GM23338 (cell line): ENCODE results near the gene ADM2.

Source experiments
- ETS1 ChIP-seq: IDR thresholded peaks from 2 replicates; pipeline ENCODE4 v1.6.1; 2016; ENCODE audit warnings: antibody characterized with exemption
- EZH2 ChIP-seq: fragments of 200-600 bp; sonication (generic); IDR thresholded peaks from one replicate; pipeline ENCODE4 v1.8.0; 2017; ENCODE audit warnings: antibody characterized with exemption, mild to moderate bottlenecking, low read depth; ENCODE audit not compliant: unreplicated experiment
- POLR2AphosphoS5 ChIP-seq: IDR thresholded peaks from 2 replicates; pipeline ENCODE4 v1.6.1; 2016; ENCODE audit warnings: antibody characterized with exemption, low read depth
- TF ChIP-seq, protein P1 (sequence below), 2 experiments: fragments of 200-600 bp in 1 of 2; sonication (generic) in 1 of 2; conservative IDR thresholded peaks; 2 replicates each; pipeline versions ENCODE4 v1.5.1 to v1.6.1; 2016 to 2017; ENCODE audit warnings: antibody characterized with exemption in 2 of 2, low read depth in 2 of 2, mild to moderate bottlenecking in 2 of 2, moderate library complexity in 1 of 2

- TF ChIP-seq POLR2AphosphoS5: no peak
- TF ChIP-seq, protein P1, sequence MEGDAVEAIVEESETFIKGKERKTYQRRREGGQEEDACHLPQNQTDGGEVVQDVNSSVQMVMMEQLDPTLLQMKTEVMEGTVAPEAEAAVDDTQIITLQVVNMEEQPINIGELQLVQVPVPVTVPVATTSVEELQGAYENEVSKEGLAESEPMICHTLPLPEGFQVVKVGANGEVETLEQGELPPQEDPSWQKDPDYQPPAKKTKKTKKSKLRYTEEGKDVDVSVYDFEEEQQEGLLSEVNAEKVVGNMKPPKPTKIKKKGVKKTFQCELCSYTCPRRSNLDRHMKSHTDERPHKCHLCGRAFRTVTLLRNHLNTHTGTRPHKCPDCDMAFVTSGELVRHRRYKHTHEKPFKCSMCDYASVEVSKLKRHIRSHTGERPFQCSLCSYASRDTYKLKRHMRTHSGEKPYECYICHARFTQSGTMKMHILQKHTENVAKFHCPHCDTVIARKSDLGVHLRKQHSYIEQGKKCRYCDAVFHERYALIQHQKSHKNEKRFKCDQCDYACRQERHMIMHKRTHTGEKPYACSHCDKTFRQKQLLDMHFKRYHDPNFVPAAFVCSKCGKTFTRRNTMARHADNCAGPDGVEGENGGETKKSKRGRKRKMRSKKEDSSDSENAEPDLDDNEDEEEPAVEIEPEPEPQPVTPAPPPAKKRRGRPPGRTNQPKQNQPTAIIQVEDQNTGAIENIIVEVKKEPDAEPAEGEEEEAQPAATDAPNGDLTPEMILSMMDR (conservative IDR thresholded peaks at IDR 0.05; ENCODE audit: low read depth in 2 of 2): peak; percentile 48 to 71
- TF ChIP-seq ETS1: no peak
- no peak for TF ChIP-seq EZH2
Measured at GRCh38 chr22:50456466-50457234, 24.7 kb upstream of the ADM2 start.
